HL-60 (cell line): Measurements from ENCODE around the gene MANSC4.

Source experiments
- DNase-seq, 2 experiments: peaks; one replicate each; pipeline ENCODE4 v3.0.0-alpha.2; 2010 to 2020; ENCODE audit warnings: low read depth in 1 of 2, low spot score in 1 of 2
- H3K27ac ChIP-seq: fragments of 250-450 bp; sonication (Bioruptor Pico); replicated peaks from 2 replicates; pipeline ENCODE4 v1.5.1; 2020; ENCODE audit warnings: mild to moderate bottlenecking, moderate library complexity
- H3K27me3 ChIP-seq: fragments of 250-450 bp; sonication (Bioruptor Pico); 2 replicates; pipeline ENCODE4 v1.5.1; 2021; ENCODE audit warnings: mild to moderate bottlenecking, moderate library complexity; ENCODE audit not compliant: insufficient read depth, poor library complexity, severe bottlenecking
- H3K4me3 ChIP-seq: replicated peaks from 2 replicates; pipeline ENCODE4 v1.5.1; 2011; ENCODE audit warnings: mild to moderate bottlenecking, control low read depth, low read length; ENCODE audit not compliant: insufficient read depth
- GABPA ChIP-seq: IDR thresholded peaks from 2 replicates; pipeline ENCODE4 v1.6.1; 2012; ENCODE audit warnings: low read depth
- POLR2AphosphoS5 ChIP-seq: IDR thresholded peaks from 2 replicates; pipeline ENCODE4 v1.6.1; 2012; ENCODE audit warnings: low read depth
- SPI1 ChIP-seq: IDR thresholded peaks from 2 replicates; pipeline ENCODE4 v1.6.1; 2012; ENCODE audit warnings: low read depth, mild to moderate bottlenecking, borderline replicate concordance
- TF ChIP-seq, protein P1 (sequence below): IDR thresholded peaks from one replicate; pipeline ENCODE4 v1.5.1; 2011; ENCODE audit warnings: low read length, control low read depth, inconsistent platforms; ENCODE audit not compliant: insufficient read depth
- TF ChIP-seq, protein P2 (sequence below): IDR thresholded peaks from 2 replicates; pipeline ENCODE4 v1.6.1; 2012; ENCODE audit warnings: low read depth; ENCODE audit not compliant: insufficient replicate concordance

Gene MANSC4

GRCh38 chr12:27800819-27801218, 20.8 kb upstream of the MANSC4 start:
- no peak for DNase-seq
- Histone ChIP-seq H3K27ac (no peak overlapping the region), H3K27me3 (no peaks in the 10 kb centered on the region), H3K4me3 (no peak overlapping the region)
- TF ChIP-seq, protein P1, sequence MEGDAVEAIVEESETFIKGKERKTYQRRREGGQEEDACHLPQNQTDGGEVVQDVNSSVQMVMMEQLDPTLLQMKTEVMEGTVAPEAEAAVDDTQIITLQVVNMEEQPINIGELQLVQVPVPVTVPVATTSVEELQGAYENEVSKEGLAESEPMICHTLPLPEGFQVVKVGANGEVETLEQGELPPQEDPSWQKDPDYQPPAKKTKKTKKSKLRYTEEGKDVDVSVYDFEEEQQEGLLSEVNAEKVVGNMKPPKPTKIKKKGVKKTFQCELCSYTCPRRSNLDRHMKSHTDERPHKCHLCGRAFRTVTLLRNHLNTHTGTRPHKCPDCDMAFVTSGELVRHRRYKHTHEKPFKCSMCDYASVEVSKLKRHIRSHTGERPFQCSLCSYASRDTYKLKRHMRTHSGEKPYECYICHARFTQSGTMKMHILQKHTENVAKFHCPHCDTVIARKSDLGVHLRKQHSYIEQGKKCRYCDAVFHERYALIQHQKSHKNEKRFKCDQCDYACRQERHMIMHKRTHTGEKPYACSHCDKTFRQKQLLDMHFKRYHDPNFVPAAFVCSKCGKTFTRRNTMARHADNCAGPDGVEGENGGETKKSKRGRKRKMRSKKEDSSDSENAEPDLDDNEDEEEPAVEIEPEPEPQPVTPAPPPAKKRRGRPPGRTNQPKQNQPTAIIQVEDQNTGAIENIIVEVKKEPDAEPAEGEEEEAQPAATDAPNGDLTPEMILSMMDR, result no peak
- TF ChIP-seq POLR2AphosphoS5 (no peak), SPI1 (no peak)
- TF ChIP-seq, protein P2, sequence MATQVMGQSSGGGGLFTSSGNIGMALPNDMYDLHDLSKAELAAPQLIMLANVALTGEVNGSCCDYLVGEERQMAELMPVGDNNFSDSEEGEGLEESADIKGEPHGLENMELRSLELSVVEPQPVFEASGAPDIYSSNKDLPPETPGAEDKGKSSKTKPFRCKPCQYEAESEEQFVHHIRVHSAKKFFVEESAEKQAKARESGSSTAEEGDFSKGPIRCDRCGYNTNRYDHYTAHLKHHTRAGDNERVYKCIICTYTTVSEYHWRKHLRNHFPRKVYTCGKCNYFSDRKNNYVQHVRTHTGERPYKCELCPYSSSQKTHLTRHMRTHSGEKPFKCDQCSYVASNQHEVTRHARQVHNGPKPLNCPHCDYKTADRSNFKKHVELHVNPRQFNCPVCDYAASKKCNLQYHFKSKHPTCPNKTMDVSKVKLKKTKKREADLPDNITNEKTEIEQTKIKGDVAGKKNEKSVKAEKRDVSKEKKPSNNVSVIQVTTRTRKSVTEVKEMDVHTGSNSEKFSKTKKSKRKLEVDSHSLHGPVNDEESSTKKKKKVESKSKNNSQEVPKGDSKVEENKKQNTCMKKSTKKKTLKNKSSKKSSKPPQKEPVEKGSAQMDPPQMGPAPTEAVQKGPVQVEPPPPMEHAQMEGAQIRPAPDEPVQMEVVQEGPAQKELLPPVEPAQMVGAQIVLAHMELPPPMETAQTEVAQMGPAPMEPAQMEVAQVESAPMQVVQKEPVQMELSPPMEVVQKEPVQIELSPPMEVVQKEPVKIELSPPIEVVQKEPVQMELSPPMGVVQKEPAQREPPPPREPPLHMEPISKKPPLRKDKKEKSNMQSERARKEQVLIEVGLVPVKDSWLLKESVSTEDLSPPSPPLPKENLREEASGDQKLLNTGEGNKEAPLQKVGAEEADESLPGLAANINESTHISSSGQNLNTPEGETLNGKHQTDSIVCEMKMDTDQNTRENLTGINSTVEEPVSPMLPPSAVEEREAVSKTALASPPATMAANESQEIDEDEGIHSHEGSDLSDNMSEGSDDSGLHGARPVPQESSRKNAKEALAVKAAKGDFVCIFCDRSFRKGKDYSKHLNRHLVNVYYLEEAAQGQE, result no peak

DNA sequence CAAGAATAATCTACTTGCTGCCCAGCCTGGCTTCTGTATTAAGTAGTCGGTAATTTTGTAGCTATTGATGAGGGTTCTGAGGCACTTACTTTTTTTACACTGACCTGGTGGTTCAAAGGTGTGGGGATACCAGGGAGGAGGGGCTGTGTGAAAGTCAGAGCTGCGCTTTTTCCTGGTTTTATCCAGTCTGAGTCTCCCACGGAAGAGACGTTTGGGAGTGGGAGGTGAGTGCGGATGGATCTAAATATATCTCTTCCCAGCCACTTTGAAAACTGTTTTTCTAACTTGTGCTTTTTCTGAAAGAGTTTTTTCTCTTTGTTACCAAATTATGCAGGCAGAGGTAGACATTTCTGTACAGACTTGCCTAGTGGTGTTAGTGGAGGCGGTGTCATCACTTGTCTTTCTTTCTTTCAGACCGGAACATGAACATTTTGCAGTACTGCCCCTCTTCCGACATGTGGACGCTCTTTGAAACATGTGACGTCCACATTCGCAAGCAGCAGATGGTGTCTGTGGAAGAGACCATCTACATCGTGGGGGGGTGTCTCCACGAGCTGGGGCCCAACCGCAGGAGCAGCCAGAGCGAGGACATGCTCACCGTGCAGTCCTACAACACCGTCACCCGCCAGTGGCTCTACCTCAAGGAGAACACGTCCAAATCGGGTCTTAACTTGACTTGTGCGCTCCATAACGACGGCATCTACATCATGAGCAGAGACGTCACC, 17.4 kb upstream of the MANSC4 start:
- H3K27me3 ChIP-seq, result no peaks in the 10 kb centered on the region
- no peak overlapping the region for H3K27ac ChIP-seq
- H3K4me3 ChIP-seq, result no peak overlapping the region
- TF ChIP-seq POLR2AphosphoS5, result no peak
- TF ChIP-seq, protein P2, result no peak
- TF ChIP-seq, protein P1, result no peak
- no peak for TF ChIP-seq SPI1
- no peak for TF ChIP-seq GABPA
- DNase-seq, result no peak

DNA sequence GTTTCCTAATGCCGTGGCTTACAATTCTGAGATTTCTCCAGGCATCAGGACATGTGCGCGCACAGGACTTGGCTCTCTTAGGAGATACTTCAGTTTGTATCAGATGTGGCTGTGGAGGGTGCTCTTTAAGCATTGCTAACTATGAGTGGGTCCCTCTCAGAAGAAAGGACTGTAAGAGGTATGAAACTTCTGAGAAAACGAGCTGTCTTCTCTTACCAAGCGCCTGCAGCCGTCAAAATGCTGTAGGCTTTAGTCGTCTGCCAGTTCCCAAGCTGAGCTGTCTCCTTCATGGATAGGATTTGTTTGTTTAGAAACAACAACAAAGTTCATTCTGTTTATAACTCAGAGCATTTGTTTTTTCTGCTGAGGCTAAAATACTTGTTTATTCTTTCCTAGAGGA, 16.1 kb upstream of the MANSC4 start:
- TF ChIP-seq GABPA (no peak), POLR2AphosphoS5 (no peak)
- Histone ChIP-seq H3K27ac (no peak overlapping the region), H3K27me3 (no peaks in the 10 kb centered on the region), H3K4me3 (no peak overlapping the region)
- DNase-seq, result no peak

DNA sequence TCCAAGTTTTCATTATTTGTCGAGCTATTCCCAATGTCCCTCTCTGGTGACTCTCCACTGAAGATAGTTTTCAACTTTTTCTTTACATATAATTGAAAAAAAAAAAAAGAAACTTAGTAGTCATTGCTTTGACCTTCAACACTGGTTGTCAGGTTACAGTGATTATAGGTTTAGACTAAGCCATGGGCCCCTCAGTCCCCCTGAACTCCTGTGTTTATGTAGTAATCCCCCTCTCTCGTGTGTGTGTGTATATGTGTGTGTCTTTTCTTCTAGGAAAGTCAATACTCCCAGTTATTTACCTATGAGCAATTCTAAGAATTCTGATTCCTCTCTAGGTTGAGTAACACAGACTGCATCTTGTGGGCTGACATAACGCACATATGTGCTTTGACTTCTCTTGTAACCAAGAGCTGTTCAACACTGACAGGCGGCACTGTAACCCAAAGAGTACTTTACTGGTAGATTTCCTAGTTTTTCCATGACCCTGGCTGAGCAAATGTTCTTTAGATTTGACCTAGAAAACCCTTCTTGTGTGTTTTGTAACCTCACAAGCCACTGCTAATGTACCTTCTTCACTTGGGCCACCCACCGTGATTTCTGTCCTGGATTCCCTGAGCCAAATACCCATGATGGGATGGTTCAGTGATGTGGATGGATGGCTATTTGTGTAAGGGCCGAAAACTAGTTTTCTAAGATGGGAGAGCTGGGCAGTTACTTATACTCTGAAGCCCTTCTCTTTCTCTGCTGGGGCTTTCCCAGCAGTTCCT, 15.0 kb upstream of the MANSC4 start:
- DNase-seq, result no peak
- Histone ChIP-seq H3K4me3 (no peak overlapping the region), H3K27me3 (no peaks in the 10 kb centered on the region), H3K27ac (no peak overlapping the region)
- no peak for TF ChIP-seq POLR2AphosphoS5
- TF ChIP-seq SPI1, result no peak
- no peak for TF ChIP-seq GABPA
- TF ChIP-seq, protein P2, result no peak
- TF ChIP-seq, protein P1, result no peak
